GM23248 (cell line): ENCODE results near the gene LANCL3.

Experiments
- EZH2 ChIP-seq: fragments of 200-600 bp; sonication (generic); IDR thresholded peaks from 2 replicates; pipeline ENCODE4 v1.6.1; 2018; ENCODE audit warnings: antibody characterized with exemption, mild to moderate bottlenecking; ENCODE audit not compliant: insufficient read depth, poor library complexity, severe bottlenecking
- EZH2phosphoT487 ChIP-seq: fragments of 200-600 bp; sonication (generic); IDR thresholded peaks from 2 replicates; pipeline ENCODE4 v1.6.1; 2018; ENCODE audit warnings: antibody characterized with exemption, moderate library complexity, mild to moderate bottlenecking, low read depth; ENCODE audit not compliant: insufficient read depth

- no peak for TF ChIP-seq EZH2
- TF ChIP-seq EZH2phosphoT487, result no peak
Observed at GRCh38 chrX:37578045-37578444, 6.6 kb downstream of the LANCL3 start.
